HG03442 (cell line): ENCODE results near the gene TLCD2.
"Not testable (repeated sequence)": the region's sequence is repeated elsewhere in the genome, so short reads cannot be mapped to it uniquely, and the experiment has no call there.

Source experiments
- ATAC-seq: cut with Tn5 transposase; IDR thresholded peaks from one replicate; pipeline ENCODE4 v1.9.1; 2021; ENCODE audit warnings: mild to moderate bottlenecking, moderate library complexity; ENCODE audit not compliant: unreplicated experiment

TLCD2 gene

DNA sequence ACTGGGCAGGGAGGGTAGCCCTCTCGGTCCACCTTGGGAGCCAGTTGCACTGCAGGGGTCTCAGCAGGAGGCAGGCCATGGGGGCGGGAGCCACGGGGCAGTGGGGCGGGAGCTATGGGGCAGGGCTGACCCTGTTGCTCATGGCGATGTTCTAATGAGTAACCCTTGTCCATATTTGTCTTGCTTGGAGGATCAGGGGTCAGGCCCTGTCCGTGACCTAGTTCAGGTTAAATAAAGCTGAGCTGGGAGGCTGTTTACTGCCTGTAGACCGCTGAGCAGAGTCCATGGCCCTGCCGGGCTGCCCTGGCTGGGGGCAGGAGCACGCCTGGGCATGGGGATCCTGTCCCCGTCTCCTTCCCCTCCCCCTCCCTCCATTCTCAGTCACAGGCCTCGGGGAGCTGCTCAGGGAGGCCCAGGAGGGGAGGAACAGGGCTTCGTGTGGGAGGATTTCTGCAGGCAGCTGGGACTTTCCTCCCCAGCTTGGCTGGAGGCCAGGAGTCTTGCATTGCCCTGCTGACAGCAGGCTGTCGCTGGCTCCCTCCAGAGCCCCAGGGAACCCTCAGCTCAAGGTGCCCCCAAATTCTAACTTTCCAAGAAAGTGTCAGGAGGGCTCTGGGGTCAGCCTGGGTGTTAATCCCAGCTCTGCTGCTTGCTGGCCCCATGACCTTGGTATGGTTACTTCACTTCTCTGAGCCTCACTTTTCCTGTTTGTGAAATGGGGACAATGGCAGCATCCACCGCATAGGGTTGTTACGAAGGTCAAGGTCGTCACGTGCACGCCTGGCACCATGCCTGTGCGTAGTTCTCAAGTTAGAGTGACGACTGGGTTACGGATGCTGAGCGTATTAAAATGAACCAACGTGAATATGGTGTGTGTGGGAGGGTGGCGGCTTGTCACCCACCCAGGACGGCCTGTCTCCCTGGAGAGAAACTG is 26.4 kb upstream of the TLCD2 start:
- ATAC-seq = no peak

DNA sequence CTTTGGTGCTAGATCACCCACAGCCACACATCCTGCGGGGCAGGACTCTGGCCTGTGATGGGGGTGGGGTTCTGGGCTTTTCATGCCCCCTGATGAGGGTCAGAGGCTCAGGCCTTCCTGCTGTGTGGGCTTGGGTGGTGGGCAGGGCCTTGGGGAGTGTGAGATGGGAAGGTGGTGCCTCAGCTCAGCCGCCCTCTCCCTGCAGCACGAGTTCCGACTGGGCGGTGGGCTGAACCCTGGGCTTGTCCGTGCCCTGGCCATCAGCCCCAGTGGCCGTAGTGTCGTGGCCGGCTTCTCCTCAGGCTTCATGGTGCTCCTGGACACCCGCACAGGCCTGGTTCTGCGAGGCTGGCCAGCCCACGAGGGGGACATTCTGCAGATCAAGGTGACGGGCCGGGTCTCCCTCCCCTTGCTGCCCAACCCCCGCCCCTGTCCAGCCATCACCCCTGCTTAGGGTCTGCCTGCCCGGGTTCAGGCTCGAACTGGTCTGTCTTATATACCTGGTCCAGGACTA is 25.7 kb upstream of the TLCD2 start:
- ATAC-seq = no peak

DNA sequence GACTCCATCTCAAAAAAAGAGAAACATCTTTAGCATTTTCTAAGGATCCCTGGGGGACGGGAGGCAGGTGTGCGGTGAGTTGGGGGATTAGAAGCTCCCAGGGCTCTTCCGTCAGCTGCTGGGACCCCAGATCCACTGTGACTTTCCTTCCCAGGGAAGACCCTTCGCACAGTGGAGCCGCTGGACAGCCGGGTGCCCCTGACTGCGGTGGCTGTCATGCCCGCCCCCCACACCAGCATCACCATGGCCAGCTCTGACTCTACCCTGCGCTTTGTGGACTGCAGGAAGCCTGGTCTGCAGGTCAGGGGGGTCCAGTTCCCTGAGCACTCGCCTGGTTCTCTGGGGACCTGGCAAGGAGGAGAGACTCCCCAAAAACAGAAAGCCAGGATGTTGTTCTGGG is 25.2 kb upstream of the TLCD2 start:
- no peak for ATAC-seq

DNA sequence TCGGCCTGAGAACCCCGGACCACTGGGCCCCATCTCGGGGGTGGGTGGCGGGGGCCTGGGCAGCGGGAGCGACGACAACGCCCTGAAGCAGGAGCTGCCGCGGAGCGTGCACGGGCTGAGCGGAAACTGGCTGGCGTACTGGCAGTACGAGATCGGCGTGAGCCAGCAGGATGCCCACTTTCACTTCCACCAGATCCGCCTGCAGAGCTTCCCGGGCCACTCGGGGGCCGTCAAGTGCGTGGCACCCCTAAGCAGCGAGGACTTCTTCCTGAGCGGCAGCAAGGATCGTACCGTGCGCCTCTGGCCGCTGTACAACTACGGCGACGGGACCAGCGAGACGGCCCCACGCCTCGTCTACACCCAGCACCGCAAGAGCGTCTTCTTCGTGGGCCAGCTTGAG is 23.6 kb upstream of the TLCD2 start:
- no peak for ATAC-seq

DNA sequence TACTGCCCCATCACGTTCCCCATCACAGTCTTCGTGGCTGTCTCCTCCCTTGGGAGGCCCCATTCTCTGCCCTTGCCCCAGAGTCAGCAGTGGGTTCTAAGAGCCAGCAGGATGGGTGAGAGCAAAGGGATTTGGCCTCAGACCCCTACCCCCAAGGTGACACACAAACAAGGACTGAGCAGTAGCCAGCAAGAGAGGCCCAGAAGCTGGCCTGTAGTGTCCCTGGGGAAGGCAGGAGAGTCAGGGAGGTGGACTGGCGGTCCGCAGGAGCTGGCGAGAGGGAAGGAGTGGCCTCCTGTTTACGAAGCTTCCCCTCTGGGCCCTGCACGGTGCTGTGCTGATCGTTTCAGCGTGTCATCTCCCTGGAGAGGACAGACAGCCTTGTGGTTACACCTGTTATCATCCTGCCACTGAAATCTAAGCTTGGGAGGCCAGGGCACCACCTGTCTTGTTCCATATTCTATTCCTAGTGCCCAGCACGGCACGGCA is 22.7 kb upstream of the TLCD2 start:
- ATAC-seq = no peak

- ATAC-seq = no peak
These were observed 22.2 kb upstream of the TLCD2 start for GRCh38 chr17:1732241-1732832.

DNA sequence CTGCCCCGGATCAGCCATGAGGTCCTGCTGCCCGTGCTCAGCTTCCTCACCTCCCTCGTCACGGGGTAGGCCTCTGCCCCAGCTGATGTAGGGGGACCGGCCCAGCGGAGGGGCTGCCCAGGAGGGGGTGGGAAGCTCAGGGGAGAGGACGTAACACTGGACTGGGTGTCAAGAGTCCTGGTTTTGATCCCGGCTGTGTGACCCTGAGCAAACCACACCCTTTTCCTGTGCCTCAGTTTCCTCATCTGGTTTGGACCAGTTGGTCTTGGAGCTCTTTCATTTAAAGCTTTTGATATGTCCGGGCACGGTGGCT is 21.0 kb upstream of the TLCD2 start:
- ATAC-seq = no peak

DNA sequence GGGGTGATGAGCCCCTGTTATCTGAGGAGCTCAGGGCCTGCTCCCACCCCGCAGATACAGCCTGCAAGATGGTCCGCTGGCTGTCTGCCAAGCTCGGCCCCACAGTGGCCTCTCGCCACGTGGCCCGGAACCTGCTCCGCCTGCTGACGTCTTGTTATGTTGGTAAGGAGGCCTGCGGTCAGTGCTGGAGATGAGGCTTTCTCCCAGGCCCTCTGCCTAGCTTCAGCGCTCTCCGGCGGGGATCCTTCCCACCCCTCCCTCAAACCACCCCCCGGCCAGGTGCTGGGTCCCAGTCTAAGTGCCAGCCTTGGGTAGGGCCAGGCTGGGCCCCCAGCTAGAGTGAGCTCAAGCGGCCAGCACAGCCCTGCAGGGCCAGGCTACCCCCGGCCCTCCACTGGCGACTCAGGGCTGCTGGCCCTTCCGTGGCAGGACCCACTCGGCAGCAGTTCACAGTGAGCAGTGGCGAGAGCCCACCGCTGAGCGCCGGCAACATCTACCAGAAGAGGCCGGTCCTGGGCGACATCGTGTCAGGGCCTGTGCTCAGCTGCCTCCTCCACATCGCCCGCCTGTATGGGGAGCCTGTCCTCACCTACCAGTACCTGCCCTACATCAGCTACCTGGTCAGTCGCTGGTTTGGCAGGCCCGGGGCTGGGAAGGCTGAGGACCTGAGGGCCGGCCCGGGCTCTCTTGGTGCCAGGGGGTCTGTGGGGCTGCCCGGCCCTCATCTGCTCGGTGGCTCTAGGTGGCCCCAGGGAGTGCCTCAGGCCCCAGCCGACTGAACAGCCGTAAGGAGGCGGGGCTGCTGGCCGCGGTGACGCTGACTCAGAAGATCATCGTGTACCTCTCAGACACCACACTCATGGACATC is 20.4 kb upstream of the TLCD2 start:
- no peak for ATAC-seq

- ATAC-seq = no peak
These were observed 19.8 kb upstream of the TLCD2 start for GRCh38 chr17:1729966-1730325.

- ATAC-seq = no peak
These were observed 17.9 kb upstream of the TLCD2 start for GRCh38 chr17:1727876-1728630.

- no peak for ATAC-seq
These were observed 17.1 kb upstream of the TLCD2 start for GRCh38 chr17:1727258-1727789.

DNA sequence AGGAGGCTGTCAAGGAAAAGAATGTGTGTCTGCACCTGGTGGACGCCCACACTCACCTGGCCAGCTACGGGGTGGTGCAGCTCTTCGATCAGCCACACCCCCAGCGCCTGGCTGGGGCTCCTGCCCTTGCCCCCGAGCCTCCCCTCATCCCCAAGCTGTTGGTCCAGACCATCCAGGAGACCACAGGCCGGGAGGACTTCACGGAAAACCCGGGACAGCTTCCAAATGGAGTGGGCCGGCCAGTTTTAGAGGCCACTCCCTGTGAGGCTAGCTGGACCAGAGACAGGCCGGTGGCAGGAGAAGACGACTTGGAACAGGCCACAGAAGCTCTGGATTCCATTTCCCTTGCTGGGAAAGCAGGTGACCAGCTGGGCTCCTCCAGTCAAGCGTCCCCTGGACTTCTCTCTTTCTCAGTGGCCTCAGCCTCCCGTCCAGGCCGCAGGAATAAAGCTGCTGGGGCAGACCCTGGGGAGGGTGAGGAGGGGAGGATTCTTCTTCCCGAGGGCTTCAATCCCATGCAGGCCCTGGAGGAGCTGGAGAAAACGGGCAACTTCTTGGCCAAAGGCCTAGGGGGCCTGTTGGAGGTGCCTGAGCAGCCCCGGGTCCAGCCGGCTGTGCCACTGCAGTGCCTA is 16.6 kb upstream of the TLCD2 start:
- no peak for ATAC-seq

DNA sequence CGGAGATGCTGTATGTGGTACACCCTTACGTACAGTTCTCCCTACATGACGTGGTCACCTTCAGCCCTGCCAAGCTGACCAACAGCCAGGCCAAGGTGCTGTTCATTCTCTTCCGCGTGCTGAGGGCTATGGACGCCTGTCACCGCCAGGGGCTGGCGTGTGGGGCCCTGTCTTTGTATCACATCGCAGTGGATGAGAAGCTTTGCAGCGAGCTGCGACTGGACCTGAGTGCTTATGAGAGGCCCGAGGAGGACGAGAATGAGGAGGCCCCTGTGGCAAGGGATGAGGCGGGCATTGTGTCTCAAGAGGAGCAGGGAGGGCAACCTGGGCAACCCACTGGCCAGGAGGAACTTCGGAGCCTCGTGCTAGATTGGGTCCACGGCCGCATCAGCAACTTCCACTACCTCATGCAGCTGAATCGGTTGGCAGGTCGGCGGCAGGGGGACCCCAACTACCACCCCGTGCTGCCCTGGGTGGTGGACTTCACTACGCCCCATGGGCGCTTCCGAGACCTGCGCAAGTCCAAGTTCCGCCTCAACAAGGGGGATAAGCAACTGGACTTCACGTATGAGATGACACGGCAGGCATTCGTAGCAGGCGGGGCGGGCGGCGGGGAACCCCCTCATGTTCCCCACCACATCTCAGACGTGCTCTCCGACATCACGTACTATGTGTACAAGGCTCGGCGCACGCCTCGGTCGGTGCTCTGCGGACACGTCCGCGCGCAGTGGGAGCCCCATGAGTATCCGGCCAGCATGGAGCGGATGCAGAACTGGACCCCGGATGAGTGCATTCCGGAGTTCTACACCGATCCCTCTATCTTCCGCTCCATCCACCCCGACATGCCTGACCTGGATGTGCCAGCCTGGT is 15.7 kb upstream of the TLCD2 start:
- ATAC-seq = no peak

- ATAC-seq = peak; percentile 24
These were observed 14.9 kb upstream of the TLCD2 start for GRCh38 chr17:1724869-1725641.

DNA sequence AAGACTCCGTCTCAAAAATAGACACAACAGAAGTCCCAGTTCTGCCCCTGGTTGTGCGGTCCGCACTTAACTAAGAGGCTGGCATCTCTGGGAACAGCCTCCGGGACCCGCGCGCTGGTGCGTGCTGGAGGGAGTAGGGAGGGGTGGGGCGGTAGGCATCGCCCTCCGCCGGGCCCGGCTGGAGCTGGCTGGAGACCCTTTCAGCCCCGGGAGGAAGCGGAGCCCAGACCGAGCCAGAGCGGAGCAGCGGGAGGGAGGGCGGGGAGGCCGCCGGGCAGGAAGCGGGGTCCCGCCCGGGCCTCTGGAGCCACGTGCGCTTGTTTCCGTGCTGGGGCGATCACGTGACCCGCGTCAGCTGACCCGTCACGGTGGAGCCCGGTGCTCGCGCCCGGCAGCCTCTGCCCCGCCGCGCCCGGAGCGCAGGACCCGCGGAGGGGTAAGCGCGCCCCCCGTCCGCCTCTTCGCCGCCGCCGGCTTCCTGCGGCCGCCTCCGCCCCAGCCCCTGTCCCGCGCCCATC is 14.2 kb upstream of the TLCD2 start, which contains the start of gene WDR81:
Gene WDR81 (plus strand): TSS at position 354 of the 518 bp plus-strand sequence. CDS start 256 bp downstream, outside the sequence.
- peak; percentile 58 for ATAC-seq

DNA sequence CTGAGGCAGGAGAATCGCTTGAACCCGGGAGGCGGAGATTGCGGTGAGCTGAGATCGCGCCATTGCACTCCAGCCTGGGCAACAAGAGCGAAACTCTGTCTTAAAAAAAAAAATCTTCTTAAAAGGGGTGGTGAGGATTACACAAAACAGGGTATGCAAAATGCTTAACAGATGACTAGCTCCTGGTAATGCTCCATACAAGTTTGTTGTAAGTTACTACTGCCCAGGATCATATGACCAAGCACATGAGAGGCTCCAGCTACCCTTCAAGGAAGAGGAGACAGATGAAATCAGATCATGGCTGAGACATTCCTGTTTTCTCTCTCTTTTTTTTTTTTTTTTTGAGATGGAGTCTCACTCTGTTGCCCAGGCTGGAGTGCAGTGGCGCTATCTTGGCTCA is 11.8 kb upstream of the TLCD2 start:
- ATAC-seq = not testable (repeated sequence)

GRCh38 chr17:1720856-1721386 is 10.7 kb upstream of the TLCD2 start:
- no peak for ATAC-seq
